ENCODE results near the gene RPS5.
"Not testable (repeated sequence)": the region's sequence is repeated elsewhere in the genome, so short reads cannot be mapped to it uniquely, and the experiment has no call there.

Gene RPS5

DNA sequence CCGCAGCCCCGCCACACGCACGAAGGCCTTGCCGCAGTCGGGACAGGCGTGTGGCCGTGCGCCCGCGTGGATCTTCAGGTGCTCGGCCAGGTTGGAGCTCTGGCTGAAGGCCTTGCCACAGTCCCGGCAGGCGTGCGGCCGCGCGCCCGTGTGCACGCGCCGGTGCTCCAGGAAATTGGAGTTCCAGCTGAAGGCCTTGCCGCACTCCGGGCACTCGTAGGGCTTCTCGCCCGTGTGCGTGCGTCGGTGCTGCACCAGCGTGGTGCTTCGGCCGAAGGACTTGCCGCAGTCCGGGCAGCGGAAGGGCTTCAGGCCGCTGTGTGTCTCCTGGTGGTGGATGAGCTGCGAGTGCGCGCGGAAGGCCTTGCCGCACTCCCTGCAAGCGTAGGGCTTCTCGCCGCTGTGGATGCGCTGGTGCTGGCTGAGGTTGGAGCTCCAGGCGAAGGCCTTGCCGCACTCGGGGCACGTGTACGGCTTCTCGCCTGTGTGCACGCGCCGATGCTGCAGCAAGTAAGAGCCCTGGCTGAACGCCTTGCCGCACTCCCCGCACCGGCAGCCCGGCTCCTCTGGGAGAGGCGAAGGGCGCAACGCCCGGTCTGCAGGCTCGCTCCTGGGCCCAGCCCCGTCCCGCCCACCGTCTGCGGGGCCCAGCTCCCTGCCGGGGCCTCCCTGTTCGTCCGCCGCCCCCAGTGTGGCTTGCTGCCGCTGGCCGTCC is 30.1 kb upstream of the RPS5 start:
- peak; percentile 42 for DNase-seq (ENCODE audit: low spot score)

GRCh38 chr19:58357481-58358145 is 29.5 kb upstream of the RPS5 start:
- no peak for DNase-seq (ENCODE audit: low spot score)

DNA sequence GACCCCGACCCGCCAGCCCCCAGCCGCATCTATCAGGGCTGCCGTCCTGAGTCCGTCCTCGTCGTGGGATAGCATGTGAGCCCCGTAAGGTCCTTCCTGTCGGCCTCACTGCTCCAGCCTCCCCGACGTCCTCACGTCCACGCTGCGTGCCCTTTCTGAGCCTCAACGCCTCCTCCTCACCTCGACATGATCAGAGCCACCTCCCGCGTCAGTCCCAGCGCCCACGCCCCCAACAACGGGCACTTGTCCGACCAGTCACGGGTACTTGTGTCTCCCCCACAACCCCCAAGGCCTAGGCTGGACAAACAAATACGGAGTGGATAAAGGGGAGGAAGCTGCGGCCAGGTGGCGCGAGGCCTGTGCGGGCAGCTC is 25.2 kb upstream of the RPS5 start:
- DNase-seq (ENCODE audit: low spot score) = peak; percentile 65

DNA sequence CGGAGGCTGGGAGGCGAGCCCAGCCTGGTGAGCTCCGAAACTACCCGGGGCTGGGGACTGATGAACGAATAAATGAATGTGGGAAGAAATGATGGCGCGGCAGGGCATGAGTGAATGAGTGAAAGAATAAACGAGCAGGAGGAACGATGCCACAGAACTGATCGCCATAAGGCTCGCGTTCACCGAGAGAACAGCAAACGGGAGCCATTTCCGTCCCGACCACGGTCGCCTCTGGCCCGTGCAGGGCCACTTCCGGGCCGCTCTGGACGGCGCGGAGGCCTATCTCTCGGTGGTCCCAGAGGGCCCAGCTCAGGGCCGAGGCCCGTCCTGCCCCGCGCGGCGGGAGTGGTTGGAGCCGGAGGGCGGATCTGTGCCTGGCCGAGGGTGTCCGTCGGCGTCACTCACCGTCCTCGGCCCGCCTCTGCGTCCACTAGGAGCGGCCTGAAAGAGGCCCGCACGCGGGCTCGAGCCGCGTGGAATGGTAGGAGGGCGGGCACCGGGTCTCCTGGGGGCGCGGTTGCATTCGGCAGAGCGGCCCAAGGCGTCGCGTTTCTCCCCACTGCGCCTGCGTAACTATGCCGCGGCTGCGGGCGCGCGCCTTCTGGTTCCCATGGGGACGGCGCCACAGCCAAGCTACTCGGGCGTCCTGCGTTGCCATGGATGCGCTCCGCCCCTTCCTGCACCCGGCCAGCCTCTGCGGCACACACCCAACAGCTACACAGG is 24.6 kb upstream of the RPS5 start, which contains the start of gene ZNF497:
Gene ZNF497 (minus strand): TSS at position 480 of the 723 bp plus-strand sequence. CDS start 5,116 bp downstream, outside the sequence.
- DNase-seq (ENCODE audit: low spot score) = peak; percentile 99

GRCh38 chr19:58364146-58364545 is 22.9 kb upstream of the RPS5 start:
- no peak for DNase-seq (ENCODE audit: low spot score)

DNA sequence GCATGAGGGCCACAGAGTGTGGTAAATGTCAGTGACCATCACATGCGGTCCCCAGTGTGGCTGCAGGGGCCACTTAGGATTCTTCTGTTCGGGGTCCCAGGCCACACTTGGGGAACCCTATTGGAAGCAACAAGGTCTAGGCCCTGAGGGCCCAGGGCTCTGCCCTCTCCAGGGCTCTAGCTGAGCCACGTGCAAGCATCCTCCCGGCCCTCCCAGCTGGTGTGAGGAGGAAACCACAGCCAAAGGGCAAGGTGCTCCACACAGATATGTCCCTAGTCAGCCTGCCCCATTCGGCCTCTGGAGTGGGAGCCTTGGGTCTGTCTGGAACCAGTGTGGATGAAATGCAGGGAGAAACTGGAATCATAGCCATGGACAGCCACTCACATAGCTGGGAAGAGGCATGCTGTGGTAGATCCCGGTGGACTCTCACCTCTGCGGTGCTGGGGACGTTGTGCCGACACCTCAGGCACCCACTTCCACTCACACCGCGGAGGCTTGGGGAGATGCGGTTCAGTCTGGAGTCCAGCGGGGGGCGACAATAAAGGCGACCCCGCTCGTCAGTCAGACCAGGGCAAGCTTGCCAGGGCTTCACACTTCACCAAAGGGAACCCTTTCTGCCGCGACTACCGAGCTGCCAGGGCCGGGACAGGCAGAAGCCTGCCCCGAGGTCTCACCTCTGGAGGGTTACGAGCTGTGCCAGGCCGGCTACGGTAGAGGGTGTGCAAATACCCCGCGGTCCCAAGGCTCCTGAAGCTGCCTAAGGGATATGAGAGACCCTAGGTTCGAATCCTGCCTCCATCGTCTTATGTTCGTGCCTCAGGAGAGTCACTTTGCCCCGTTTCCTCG is 20.3 kb upstream of the RPS5 start:
- no peak for DNase-seq (ENCODE audit: low spot score)

DNA sequence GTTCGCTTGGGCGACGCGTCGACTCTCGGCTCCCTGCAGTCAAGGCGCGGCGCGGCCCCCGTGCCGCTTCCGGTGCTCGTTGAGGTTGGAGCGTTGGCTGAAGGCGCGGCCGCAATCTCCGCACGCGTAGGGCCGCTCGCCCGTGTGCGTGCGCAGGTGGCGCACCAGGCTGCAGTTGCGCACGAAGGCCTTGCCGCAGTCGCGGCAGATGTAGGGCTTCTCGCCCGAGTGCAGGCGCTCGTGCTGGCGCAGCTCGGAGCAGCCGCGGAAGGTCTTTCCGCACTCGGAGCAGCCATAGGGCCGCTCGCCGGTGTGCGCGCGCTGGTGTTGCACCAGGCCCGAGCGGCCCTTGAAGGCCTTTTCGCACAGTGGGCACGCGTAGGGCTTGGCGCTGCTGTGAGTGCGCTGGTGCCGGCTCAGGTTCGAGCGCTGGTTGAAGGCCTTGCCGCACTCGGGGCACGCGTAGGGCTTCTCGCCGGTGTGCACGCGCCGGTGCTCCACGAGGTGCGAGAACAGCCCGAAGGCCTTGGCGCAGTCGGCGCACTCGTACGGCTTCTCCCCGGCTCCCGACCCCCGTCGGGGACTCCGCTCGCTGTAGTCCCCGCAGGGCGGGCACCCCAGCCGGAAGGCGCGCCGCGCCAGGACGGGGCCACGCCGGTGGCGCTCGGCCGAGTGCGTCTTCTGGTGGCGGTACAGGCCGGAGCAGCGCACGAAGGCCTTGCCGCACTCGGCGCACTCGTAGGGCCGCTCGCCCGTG is 19.2 kb upstream of the RPS5 start:
- no peak for DNase-seq (ENCODE audit: low spot score)

DNA sequence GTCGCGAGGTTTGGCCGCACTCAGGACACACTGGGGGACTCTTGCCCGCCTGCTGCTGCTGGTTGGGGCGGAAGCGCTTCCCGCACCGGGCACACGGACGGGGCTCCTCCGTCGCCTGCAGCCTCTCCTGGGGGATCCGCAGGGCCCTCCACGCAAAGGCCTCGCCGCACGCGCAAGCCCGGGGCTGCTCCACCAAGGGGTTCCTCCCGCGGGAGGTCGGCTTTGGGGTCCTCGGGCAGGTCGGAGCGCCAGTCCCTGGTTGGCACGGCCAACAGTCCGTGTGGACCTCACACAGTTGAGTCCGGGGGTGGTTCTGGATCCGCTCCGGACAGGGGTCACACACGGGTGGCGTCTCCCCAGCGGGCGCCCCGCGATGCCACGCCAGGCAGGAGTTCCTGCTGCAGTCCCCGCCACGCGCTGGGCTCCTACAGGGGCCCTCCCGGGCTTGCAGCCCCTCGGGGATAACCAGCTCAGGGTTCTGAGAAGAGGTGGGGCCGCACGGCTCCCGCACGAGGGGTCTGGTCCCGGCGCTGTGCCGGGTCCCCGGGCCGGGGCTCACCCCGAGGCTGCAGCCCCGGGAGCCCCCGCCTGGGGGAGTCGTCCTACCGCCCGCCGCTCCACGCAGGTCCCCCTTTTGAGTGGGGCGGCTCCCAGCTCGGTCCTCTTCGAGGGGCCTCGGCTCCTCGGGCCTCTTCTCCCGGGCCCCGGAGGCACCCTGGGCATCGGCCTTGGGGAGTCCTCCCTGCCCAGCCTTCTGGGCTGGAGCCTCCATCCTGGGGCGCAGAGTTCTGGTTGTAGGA is 18.3 kb upstream of the RPS5 start:
- no peak for DNase-seq (ENCODE audit: low spot score)

GRCh38 chr19:58372311-58373133 is 14.5 kb upstream of the RPS5 start:
- no peak for DNase-seq (ENCODE audit: low spot score)

GRCh38 chr19:58374200-58374599 is 12.9 kb upstream of the RPS5 start:
- no peak for DNase-seq (ENCODE audit: low spot score)

- not testable (repeated sequence) for DNase-seq (ENCODE audit: low spot score)
These were observed 10.3 kb upstream of the RPS5 start for GRCh38 chr19:58376724-58377123.

GRCh38 chr19:58379246-58379645 is 7.8 kb upstream of the RPS5 start:
- DNase-seq (ENCODE audit: low spot score) = no peak

DNA sequence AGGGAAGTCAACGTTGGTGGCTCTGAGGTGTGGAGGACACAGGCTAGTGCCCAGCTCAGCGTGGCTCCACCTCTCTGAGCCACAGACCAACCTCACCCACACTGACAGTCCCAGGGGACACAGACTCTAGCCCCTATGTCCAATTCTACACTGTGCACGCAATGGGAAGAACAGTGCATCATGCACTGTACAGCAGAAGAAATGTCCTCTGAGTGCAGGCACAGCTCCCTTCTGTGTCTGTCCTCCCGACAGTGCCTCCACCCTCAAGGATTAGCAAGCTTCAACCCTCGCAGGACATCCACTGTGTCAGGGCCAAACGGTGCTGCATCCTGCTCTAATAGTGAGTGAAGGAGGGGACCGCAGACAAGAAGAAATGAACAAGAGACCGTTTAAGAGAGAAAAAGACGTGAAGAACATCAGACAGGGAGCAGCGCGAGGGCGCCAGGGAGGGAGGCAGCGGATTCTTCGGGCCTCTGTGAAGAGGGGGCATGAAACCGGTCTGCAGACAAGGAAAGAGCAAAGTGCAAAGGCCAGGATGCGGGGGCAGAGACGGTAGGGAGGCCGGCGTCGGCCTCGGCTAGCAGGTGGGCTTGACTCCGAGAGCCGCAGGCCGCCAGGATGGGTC is 6.9 kb upstream of the RPS5 start:
- no peak for DNase-seq (ENCODE audit: low spot score)

DNA sequence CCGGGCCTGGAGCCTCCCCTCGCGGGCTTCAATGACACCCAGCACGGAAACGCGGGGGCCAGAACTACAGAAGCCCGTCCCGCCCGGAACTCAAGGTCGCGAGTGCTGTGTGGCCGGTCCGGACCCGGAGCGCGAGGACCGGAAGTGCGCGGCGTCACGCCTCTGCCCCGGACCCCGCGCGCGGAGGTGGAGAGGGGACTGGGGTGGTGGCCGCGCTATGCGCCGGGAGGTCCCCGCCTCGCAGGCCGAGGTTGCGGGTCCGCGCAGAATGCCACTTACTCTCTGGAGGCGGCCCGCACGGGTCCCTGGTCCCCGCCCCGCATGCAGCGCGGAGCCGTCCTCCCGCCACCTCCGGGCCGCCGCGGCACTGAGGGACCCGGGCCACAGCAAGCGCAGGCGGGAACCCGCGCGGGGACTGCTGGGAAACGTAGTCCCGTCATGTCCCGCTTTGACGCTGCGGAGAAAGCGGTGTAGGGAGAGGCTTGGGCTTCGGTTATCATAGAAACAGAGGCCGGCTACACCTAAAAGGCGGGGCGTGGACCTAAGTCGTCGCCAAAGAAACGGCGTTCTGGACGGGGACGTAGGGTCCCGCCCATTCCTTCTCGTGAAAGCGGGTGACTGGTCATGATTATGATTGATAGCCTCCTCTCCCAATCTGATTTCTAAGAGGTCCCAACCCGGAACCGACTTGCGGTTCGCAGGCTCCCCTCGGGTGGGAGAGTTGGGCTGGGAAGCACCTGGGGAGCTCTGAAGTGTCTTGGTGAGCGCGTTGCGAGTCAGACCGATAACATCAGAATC is 6.2 kb upstream of the RPS5 start, which contains the start of gene ZNF837:
Gene ZNF837 (minus strand): TSS at position 369 of the 798 bp plus-strand sequence. CDS start 11,698 bp downstream, outside the sequence.
- peak; percentile 96 for DNase-seq (ENCODE audit: low spot score)

GRCh38 chr19:58381460-58382212 is 5.4 kb upstream of the RPS5 start:
- DNase-seq (ENCODE audit: low spot score) = no peak

GRCh38 chr19:58382997-58383603 is 4.0 kb upstream of the RPS5 start:
- DNase-seq (ENCODE audit: low spot score) = no peak

DNA sequence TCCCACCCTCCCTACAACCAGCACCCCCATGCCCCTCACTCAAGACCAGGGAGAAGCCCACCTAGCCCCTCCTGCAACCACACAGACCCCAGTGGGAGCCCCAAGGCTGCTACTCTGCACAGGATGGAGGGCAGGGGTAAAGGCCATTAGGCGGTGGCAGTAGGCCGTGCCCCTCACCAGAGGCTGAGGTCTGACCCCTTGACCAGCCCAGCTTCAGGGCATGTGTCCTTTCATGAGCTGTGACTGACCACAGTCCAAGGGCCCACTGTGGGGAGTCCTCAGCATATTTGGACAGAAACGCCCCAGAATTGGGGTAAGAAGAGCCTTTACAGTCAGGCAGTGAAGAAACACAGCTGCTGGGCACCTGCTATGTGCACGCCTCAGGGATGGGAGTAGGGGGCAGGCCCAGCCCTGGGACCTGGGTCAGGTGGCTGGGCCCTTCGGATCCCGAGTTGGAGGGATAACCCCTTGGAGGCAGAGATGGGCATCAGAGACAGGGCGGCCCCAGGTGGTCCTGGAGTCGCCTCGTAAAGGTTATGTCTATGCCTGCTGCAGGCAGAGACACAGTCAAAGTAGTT is 1.7 kb upstream of the RPS5 start:
- no peak for DNase-seq (ENCODE audit: low spot score)

Data from AG20443 (cell line).